GM12891 (cell line): Measurements from ENCODE around the gene TSPAN17.

Source experiments
- POLR2A ChIP-seq: IDR thresholded peaks from 2 replicates; pipeline ENCODE4 v1.6.1; 2011; ENCODE audit warnings: low read depth, low read length, control low read depth
- POLR2AphosphoS5 ChIP-seq: IDR thresholded peaks from 2 replicates; pipeline ENCODE4 v1.6.1; 2011; ENCODE audit warnings: low read depth, low read length, control low read depth
- TAF1 ChIP-seq: IDR thresholded peaks from 2 replicates; pipeline ENCODE4 v1.6.1; 2011; ENCODE audit warnings: low read depth, low read length, control low read depth

DNA sequence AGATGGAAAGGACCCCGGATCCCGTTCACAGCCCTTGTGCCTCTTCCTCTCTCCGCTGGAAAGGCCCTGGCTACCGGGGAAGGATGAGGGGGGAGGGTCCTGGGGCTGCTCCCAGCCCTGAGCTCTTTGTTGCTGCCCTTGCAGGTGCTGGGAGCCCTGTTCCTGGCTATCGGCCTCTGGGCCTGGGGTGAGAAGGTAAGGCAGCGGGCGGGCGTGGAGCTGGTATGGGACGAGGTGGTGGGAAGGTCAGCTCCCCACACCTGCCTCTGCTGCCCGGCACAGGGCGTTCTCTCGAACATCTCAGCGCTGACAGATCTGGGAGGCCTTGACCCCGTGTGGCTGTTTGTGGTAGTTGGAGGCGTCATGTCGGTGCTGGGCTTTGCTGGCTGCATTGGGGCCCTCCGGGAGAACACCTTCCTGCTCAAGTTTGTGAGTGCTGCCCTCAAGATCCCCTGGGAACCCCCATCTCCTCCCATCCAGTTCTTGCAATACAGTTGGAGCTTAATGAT, 4.2 kb downstream of the TSPAN17 start:
- TF ChIP-seq TAF1 (no peak), POLR2A (no peak), POLR2AphosphoS5 (no peak)
